Epithelial cell of proximal tubule (primary cell): ENCODE data around the gene LTBP2. TPM values are rescaled to one million over a fixed set of nuclear protein-coding genes. Genes with fewer than 3 reads are reported as not detected.

ENCODE experiments used
- DNase-seq: peaks from one replicate; pipeline ENCODE4 v3.0.0-alpha.2; 2011; ENCODE audit warnings: low read depth
- H3K4me3 ChIP-seq: 2 replicates; pipeline ENCODE4 v1.5.1; 2011; ENCODE audit warnings: low read depth, mild to moderate bottlenecking, low read length
- total RNA-seq: library from RNA; depleted of rRNA; stranded (reverse); fragments of >200 nt; gene quantifications from 2 replicates; pipeline ENCODE4 v1.2.3, GENCODE V29; 2015
- TF ChIP-seq, protein P1 (sequence below): conservative IDR thresholded peaks from 2 replicates; pipeline ENCODE4 v1.5.1; 2012; ENCODE audit warnings: low read depth, mild to moderate bottlenecking, low read length

LTBP2 gene
- total RNA-seq, 1 donor from 2014 or later, result 33.1 TPM

DNA sequence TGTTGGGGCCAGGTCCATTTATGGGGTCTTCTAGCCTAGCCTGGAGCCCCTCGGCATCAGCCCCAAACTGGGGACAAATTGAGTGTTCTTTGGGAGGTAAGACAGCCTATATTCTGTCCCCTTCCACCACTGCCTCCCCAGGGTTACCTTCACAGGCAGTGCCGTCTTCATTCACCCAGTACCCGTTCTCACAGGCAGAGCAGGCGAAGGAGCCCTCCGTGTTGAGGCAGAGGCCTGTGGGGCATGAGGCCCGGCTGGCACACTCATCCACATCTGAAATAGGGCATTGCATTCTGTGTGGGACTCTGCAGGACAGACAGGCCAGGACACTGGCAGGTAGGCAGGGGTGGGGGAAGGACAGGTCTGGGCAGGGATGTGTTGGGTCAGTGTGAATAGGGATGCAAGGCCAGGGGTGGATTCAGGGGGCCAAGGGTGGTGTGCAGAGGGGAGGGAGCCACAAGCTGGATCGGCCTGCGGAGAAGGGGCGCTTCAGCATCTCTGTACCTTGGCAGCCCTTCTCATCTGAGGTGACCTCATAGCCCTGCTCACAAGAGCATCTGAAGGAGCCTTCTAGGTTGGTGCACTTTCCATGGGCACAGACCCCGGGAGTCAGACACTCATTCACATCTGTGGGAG, 102.3 kb downstream of the LTBP2 start:
- DNase-seq, result no peak
- TF ChIP-seq, protein P1, sequence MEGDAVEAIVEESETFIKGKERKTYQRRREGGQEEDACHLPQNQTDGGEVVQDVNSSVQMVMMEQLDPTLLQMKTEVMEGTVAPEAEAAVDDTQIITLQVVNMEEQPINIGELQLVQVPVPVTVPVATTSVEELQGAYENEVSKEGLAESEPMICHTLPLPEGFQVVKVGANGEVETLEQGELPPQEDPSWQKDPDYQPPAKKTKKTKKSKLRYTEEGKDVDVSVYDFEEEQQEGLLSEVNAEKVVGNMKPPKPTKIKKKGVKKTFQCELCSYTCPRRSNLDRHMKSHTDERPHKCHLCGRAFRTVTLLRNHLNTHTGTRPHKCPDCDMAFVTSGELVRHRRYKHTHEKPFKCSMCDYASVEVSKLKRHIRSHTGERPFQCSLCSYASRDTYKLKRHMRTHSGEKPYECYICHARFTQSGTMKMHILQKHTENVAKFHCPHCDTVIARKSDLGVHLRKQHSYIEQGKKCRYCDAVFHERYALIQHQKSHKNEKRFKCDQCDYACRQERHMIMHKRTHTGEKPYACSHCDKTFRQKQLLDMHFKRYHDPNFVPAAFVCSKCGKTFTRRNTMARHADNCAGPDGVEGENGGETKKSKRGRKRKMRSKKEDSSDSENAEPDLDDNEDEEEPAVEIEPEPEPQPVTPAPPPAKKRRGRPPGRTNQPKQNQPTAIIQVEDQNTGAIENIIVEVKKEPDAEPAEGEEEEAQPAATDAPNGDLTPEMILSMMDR, result no peak
- H3K4me3 ChIP-seq, result no peak overlapping the region

DNA sequence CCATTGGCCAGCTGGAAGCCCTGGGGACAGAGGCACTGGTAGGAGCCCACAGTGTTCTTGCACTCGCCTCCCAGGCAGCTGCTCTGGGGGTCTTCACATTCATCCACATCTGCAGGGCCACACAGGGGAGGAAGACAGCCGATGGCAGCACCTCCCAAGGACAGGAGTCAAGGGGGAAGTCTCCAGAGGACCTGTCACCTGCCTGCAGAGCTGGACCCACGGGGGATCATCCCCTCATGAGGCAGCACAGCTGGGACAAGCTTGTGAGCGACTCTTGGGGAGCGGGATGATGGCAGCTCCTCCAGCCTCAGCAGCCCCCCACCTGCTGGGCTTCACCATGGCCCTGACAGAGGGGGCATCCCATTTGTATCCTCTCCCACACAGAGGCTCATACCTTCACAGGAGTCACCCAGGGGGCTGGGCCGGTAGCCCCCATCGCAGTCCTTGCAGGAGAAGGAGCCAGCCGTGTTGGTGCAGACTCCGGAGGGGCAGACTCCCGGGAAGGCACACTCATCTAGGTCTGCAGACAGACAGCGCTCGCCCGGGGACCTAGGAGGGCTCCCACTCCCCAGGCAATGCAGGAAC, 103.1 kb downstream of the LTBP2 start:
- H3K4me3 ChIP-seq, result no peak overlapping the region
- TF ChIP-seq, protein P1, result no peak
- no peak for DNase-seq

DNA sequence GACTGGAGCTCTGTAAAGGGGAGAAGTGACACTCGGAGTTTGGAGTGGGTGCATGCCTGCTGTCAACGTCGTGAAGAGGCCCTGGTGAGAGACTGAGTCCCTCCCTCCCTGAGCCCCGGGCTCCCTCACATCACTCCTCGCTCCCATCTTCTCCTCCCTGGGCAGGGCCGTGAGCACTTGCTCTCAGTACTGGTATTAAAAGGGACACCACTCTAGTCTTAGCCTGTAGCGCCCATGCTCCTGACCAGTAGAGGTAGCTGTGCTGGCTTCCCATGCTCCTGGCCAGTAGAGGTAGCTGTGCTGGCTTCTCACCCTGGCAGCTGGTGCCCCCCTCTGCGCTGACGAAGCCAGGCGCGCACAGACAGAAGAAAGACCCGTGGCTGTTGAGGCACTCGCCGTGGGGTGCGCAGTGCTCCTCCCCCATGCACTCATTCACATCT, 103.7 kb downstream of the LTBP2 start:
- DNase-seq, result no peak
- H3K4me3 ChIP-seq, result no peak overlapping the region
- TF ChIP-seq, protein P1, result peak; percentile 64

DNA sequence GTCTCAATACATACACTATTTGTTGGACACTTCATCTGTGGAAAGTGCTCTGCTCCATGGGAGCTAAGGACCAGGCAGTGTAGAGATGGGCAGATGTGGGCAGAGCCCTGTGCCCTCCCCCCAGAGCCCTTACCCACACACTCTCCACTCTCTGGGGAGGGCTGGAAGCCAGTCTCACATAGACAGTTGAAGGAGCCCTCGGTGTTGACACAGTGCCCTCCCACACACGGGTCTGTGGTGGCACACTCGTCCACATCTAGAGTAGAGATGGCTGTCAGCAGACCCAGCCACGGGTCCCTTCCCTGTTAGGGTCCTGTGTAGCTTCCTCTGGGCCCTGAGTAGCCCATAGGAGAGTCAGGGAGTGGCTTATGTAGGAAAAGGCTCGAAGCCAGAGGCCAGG, 104.2 kb downstream of the LTBP2 start:
- DNase-seq, result no peak
- H3K4me3 ChIP-seq, result no peak overlapping the region
- TF ChIP-seq, protein P1, result no peak

DNA sequence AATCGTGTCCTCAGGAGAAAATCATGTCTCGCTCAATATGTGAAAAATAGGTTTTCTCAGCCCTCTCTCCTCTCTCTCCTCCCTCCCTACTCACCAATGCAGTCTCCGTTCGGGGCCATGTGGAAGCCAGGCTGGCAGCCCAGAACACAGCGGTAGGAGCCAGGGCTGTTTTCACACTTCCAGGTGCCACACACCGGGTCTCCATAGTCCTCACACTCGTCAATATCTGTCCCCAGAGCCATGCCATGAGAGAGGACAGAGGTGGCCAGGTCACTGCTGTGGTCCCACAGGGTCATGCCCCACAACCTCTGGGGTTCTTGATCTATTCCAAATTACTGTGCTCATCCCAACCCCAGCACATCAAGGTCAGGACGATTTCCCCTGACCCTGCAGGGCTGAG, 105.0 kb downstream of the LTBP2 start:
- no peak overlapping the region for H3K4me3 ChIP-seq
- DNase-seq, result no peak
- TF ChIP-seq, protein P1, result no peak

DNA sequence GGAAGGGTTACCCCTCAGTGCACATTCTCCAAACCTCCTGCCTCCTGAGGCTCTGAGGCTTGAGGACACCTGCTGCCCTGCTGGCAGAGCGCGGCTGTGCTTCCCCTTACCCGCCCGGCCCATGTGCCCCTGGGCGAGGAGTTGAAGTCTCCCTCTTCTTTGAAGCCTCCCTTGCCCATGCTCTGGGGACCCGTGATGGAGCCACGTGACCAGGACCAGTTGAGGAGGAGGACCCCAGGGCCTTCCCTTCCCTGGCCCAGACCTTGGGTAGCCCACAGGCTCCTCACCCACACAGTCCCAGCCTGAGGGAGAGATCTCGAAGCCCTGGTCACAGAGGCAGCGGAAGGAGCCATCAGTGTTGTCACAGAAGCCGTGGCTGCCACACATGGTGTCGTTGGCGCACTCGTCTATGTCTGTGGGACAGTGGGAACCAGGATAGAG, 105.6 kb downstream of the LTBP2 start:
- TF ChIP-seq, protein P1, result no peak
- H3K4me3 ChIP-seq, result no peak overlapping the region
- no peak for DNase-seq

DNA sequence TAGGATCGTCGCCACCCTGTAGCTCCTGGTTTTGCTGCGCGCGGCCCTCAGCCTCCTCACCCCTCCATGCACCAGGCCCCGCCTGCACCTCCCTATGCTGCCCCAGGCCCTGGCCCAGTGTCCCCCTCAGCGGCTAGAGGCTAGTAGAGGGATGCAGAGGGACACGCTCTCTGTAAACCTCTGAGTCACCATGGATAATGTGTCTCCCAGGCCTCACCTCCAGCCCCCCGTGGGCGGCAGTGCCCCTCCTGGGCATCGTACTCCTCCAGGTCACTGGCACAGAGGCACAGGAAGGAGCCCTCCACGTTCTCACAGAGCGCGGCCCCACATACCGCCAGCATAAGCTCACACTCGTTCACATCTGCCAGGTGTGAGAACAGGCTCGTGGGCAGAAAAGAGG, 106.2 kb downstream of the LTBP2 start:
- no peak overlapping the region for H3K4me3 ChIP-seq
- TF ChIP-seq, protein P1, result no peak
- no peak for DNase-seq
